Testis (tissue), 3 donors: ENCODE results near the gene PRAC1. TPM values are rescaled to one million over a fixed set of nuclear protein-coding genes. Genes with fewer than 3 reads are reported as not detected.

Source experiments
- DNase-seq: peaks from one replicate; pipeline ENCODE4 v3.0.0-alpha.2; 2019
- H3K27ac ChIP-seq, 2 donors: fragments of 200-600 bp; sonication (generic); one replicate each; pipeline ENCODE4 v1.5.1; 2019
- H3K27me3 ChIP-seq: fragments of 200-600 bp; sonication (generic); one replicate; pipeline ENCODE4 v1.5.1; 2019
- H3K36me3 ChIP-seq: fragments of 200-600 bp; sonication (generic); one replicate; pipeline ENCODE4 v1.5.1; 2017; ENCODE audit warnings: low read depth; ENCODE audit errors: missing control alignments
- H3K4me1 ChIP-seq: fragments of 200-600 bp; sonication (generic); one replicate; pipeline ENCODE4 v1.5.1; 2019
- H3K4me3 ChIP-seq, 2 donors: fragments of 200-600 bp; sonication (generic); one replicate each; pipeline ENCODE4 v1.5.1; 2017 to 2019
- H3K9me3 ChIP-seq: fragments of 200-600 bp; sonication (generic); one replicate; pipeline ENCODE4 v1.5.1; 2017
- CTCF ChIP-seq, 3 experiments: fragments of 450-650 bp in 2 of 3; fragments of 200-600 bp in 1 of 3; sonication (generic) in 1 of 3; IDR thresholded peaks; one replicate each; pipeline ENCODE4 v1.5.1; 2016 to 2019; ENCODE audit warnings: antibody characterized with exemption in 3 of 3, mild to moderate bottlenecking in 2 of 3, moderate library complexity in 1 of 3
- POLR2A ChIP-seq: fragments of 450-650 bp; IDR thresholded peaks from one replicate; pipeline ENCODE4 v1.6.1; 2017; ENCODE audit warnings: antibody characterized with exemption, mild to moderate bottlenecking, moderate library complexity
- WGBS, 2 donors: methylation state at CpG; one replicate each; pipeline ENCODE4 v1.1.5; 2018; 5-methylcytosine and 5-hydroxymethylcytosine counted together
- intact Hi-C: fragments of 100-400 bp; cut with DNase I; formaldehyde crosslinking; loops from one replicate; pipeline ENCODE4 v1.15.1; 2023; ENCODE audit warnings: low total_unique reads
- polyA plus RNA-seq: library from polyadenylated mRNA; stranded (reverse); fragments of 350-450 nt; fragmentation: Illumina TruSeq; extraction: RNeasy Lipid Tissue Mini Kit (QIAGEN cat#74804); gene quantifications from one replicate; pipeline ENCODE4 v1.2.3, GENCODE V29; 2014; ENCODE audit warnings: low read depth, low replicate concordance; ENCODE audit not compliant: insufficient read depth
- total RNA-seq, 2 donors: library from RNA; depleted of rRNA; stranded (reverse); fragments of >200 nt; gene quantifications; one replicate each; pipeline ENCODE4 v1.2.3, GENCODE V29; 2016

PRAC1 gene
- total and polyA plus RNA-seq, 3 donors from 2014 or later = not detected

DNA sequence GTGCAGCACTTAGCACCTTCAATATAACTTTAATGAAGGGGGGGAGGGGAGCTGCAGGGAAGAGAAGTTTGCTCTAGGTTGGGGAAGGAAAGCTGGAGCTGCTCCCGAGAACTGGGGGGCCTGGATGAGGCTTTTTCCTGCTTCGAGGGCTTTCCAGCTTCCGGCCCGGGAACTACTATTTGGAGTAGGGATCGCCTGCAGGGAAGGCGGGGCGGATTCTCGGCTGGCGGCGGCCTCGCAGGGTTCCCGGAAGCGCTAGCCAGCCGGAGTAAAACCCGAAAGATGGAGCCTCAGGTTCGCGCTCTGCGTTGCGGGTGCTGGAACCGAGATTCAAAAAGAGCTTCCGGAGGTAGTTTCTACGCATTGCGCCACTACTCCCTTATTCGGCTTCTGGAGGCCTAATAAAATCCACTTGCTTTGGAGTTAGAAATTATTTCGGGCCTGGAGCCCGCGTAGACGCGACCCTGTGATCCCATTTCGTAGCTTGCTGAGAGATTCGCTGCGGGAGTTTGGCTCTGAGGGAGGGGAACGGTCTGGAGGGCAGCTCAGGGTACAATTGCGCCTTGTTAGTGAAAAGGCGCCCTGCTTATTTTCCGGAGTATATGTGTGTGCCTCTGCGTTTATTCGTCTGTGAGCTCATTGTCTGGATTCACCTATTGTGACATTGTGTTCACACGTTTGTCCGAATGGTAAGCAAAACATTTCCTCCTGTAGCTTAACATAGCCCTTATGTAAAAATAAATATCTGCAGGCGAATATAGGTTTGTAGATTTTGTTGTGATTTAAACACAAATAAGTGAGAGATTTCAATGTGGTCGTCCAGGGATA, 1.3 kb upstream of the PRAC1 start:
- H3K4me3 ChIP-seq = peak overlapping the region in 1 of 2 donors; percentile 26
- no peaks in the 10 kb centered on the region for H3K36me3 ChIP-seq
- DNase-seq = no peak
- no peak for TF ChIP-seq POLR2A
- no peak for TF ChIP-seq CTCF (IDR thresholded peaks at IDR 0.05)
- no peaks in the 10 kb centered on the region for H3K9me3 ChIP-seq
- H3K27me3 ChIP-seq = peaks cover under 1% of the 10 kb centered on the region
- 16 to 19% methylated on average over 41 to 42 of the region's 42 CpGs for WGBS, 2 donors
- intact Hi-C loops = loop anchor here (10.0 kb wide), 1 partner anchor 71 kb away; no protein-coding TSS in a partner anchor
- H3K27ac ChIP-seq = no peak overlapping the region
- peaks cover 23% of the 10 kb centered on the region for H3K4me1 ChIP-seq

DNA sequence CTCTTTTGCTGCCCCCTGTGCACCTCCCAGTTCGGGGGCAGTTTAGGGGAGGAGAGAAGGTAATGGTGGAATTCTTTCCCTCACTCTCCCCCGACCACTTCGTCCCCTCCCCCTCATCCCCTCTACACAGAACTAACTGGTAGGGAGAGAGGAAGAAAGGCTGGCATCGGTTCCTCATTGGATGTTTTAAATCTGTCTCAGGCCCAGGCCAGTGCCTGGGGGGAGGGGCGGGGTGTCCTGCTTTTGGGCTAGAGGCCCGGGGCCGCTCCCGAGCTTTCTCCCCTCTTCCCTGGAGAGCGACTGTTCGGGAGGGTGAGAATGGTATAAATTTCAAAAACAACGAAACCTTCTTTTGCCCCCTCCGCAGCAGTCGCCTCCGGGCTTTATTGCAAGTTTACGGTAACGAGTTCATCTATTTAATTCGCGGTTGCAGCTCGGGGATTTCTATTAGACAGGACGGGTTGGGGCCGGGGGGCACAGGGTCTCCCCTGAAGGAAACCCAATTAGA, 651 bp upstream of the PRAC1 start, which contains the start of gene PRAC2:
PRAC2 (plus strand) TSS at position 271 of the 508 bp plus-strand sequence. CDS start 1,226 bp downstream, outside the sequence.
- intact Hi-C loops = loop anchor here (10.0 kb wide), 1 partner anchor 72 kb away; no protein-coding TSS in a partner anchor
- no peak for DNase-seq
- peaks cover 3% of the 10 kb centered on the region for H3K27me3 ChIP-seq
- peak within 1 kb of the TSS in 1 of 2 donors; percentile 26 for H3K4me3 ChIP-seq
- peaks cover 17% of the 10 kb centered on the region for H3K4me1 ChIP-seq
- TF ChIP-seq CTCF (IDR thresholded peaks at IDR 0.05) = no peak
- 6 to 8% methylated on average over 21 of the region's 21 CpGs for WGBS, 2 donors
- H3K36me3 ChIP-seq = no peaks in the 10 kb centered on the region
- no peak within 1 kb of the TSS for H3K27ac ChIP-seq
- no peaks in the 10 kb centered on the region for H3K9me3 ChIP-seq

DNA sequence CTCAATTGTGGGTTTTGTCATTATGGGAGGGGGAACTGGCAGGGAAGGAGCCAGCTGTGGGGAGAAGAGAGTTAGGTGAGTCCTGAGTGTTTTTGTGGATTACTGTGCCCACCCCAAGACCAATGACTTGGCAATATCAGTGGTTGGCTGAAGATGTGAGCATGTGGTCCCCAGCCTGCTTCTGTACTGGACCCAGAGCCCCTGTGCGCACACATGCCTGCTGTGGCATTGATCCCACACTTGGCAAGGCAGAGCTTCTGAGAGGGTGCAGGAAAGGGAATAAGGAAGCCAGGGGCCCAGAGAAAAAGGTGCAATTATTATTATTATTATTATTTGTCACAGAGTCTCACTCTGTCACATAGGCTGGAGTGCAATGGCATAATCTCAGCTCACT, 1.3 kb downstream of the PRAC1 start:
- TF ChIP-seq CTCF (IDR thresholded peaks at IDR 0.05) (no peak), POLR2A (no peak)
- Histone ChIP-seq H3K9me3 (no peaks in the 10 kb centered on the region), H3K4me1 (peaks cover 17% of the 10 kb centered on the region), H3K27me3 (peaks cover 3% of the 10 kb centered on the region), H3K36me3 (no peaks in the 10 kb centered on the region), H3K27ac (no peak overlapping the region), H3K4me3 (no peak overlapping the region)
- intact Hi-C loops = loop anchor here (10.0 kb wide), 1 partner anchor 74 kb away; no protein-coding TSS in a partner anchor
- DNase-seq = no peak
- WGBS, 2 donors = 33 to 52% methylated on average over 1 of the region's 1 CpG

DNA sequence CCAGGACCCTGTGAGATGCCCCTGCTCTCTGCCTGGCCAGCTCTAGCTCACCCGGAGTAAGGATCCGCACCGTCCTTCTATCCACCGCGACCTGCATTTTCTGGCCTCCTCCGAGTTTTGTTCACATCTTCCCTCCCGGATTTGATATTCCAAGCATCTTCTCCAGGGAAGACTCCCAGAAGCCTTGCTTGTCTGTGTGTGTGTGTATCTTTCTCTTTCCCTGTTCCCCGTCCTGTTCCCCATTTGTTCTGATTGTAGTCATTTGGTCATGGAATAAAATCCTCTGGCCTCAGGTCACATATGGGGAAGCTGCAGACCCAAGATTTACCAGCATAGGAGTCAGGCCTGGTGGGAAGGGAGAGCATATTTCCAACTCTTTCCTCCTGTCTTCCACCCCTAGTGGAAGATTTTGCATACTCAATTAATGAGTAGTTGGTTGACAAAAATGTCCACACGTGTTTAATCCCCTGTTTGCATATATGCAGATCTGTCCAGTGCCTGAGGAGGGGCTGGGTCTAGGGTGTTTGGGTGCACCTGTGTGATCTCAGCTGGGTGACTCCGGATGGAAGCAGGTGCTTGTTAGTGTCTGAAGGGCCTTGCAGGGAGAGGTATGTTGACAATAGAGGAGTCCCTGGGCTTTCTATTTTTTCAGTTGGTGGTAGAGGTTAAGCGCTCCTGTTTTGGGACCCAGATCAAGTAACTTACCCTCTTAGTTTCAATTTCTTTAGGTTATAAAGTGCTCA, 1.9 kb downstream of the PRAC1 start:
- intact Hi-C loops = loop anchor here (10.0 kb wide), 1 partner anchor 74 kb away; no protein-coding TSS in a partner anchor
- Histone ChIP-seq H3K27ac (no peak overlapping the region), H3K27me3 (peaks cover 3% of the 10 kb centered on the region), H3K9me3 (no peaks in the 10 kb centered on the region), H3K36me3 (no peaks in the 10 kb centered on the region), H3K4me1 (peaks cover 13% of the 10 kb centered on the region), H3K4me3 (no peak overlapping the region)
- TF ChIP-seq POLR2A (no peak), CTCF (IDR thresholded peaks at IDR 0.05) (no peak)
- WGBS, 2 donors = 16 to 24% methylated on average over 11 of the region's 11 CpGs
- no peak for DNase-seq
